ENCODE data around the gene SLC6A6.
"Not testable (repeated sequence)": the region's sequence is repeated elsewhere in the genome, so short reads cannot be mapped to it uniquely, and the experiment has no call there.

The SLC6A6 gene

DNA sequence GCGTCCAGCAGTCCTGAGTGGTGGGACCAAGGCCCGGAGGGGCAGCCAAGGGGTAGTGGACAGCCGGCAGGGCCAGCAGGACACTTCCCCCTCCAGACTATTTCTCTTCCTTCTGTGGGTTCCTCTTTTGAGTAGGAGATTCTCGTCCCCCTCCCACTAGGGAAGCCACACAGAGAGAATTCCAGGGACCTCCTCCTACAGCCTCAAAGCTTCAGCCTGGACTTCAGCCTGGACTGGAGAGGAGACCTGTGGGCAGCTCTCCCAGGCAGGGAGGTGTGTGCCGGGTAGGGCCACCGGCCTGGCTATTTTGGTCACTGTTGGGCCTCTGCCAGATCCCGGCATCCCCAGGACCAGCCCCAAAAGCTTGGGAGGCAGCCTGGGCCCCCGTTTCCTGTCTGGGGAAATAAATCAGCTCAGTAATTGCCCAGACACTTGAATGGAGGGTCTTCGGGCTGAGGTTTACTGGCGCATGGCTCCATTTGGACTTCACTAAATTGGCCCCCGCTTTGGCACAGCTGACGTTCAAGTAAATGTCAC is 1.3 kb downstream of the SLC6A6 start:
- peak; percentile 50 for DNase-seq

- no peak for DNase-seq
Observed at GRCh38 chr3:14404186-14404585, 1.8 kb downstream of the SLC6A6 start.

DNA sequence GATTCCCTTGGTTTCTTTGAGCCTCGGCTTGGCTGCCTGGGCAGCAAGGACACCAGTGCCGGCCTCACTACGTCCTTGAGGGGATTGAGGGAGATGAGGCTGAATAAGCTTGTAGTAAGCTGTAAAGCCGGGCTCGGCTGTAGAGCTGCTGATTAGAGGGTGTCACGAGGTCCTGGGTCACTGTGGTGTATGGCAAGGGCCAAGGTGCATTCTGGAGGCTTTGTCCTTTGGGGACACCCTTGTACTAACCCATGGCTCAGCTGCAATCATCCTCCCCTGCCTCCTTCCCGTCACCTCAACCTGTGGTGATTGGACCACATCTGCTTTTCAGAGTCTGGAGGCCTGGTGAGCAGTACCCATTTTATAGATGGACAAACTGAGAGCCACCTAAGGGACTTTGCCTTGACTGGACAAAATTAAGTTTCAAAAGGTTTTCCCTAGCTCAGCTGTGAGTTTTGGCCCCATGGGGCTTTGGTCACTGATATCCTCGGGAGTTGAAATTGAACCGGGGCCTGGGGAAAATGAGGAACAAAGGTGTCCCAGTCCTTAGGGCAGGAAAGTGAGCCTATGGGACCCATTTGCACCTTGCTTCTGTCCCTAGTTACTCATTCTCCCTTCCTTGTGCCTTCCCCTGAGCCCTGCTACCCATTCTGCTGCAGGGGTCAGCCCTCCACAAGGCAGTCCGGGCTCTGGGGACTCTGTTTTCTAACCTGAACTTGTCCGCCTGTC is 2.4 kb downstream of the SLC6A6 start:
- no peak for DNase-seq

DNA sequence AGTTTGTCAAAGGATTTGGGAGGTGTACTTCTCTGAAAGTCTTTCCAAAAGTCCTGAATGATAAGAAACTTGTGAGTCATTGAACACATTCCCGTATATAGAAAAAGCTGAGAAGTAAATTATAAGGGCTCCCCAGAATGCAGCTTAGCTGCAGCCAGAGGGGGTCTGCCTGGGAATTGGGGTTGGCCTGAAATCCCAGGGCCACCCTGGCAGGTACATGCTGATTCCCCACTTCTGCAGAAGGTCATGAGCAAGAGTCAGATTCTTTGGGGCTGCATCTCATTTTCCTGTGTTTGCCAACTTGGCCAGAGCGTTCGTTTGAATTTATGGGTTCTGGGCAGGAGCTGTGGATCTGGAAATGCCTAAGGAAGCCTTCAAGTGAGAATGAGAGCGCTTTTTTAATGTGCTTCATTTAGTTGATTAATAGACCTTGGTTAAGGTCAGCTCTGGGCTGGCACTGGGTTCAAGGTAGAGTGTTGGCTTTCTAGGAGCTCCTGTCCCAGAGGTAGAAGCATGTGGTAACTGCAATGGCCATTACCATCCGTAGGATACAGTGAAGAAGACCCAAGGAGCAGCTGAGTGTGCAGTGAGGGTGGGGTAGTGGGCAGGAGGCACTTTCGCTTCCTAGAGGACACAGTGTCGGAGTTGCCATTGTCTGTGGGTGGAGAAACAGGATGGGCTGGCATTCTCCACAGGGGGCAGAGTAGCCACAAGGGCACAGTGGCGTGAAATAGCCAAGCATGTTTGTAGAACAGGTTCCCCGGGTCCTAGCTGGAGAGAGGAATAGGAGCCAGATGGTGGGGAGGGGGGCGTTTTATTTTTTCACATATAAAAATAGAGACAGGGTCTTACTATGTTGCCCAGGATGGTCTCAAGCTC is 3.2 kb downstream of the SLC6A6 start:
- DNase-seq: no peak

GRCh38 chr3:14406336-14406735 is 3.9 kb downstream of the SLC6A6 start:
- no peak for DNase-seq

- no peak for DNase-seq
Observed at GRCh38 chr3:14406766-14407165, 4.4 kb downstream of the SLC6A6 start.

- DNase-seq: no peak
Observed at GRCh38 chr3:14407203-14407602, 4.8 kb downstream of the SLC6A6 start.

DNA sequence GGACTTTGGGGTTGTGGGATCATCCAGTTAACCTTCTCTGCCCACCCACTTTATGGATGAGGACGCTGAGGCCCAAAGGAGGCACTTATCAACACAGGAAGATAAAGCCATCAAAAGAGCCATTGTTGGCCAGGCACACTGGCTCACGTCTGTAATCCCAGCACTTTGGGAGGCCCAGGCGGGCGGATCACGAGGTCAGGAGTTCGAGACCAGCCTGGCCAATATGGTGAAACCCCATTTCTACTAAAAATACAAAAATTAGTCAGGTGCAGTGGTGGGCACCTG is 7.3 kb downstream of the SLC6A6 start:
- not testable (repeated sequence) for DNase-seq

DNA sequence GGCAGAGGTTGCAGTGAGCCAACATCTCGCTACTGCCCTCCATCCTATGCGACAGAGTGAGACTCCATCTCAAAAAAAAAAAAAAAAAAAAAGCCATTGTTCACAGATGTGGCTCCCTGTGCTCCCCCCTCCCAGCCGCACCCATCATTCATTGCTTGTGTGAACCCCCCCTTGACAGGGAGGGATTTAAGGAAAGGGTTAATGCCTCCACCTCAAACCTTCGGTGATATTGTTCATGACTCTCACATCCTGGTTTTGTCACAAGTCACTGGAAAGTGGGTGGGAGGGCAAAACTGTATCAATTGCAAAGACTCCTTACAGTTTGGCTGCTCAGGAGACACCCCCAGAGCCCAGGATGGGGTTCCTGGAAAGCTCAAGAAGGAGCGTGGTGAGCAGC is 7.7 kb downstream of the SLC6A6 start:
- DNase-seq: no peak

DNA sequence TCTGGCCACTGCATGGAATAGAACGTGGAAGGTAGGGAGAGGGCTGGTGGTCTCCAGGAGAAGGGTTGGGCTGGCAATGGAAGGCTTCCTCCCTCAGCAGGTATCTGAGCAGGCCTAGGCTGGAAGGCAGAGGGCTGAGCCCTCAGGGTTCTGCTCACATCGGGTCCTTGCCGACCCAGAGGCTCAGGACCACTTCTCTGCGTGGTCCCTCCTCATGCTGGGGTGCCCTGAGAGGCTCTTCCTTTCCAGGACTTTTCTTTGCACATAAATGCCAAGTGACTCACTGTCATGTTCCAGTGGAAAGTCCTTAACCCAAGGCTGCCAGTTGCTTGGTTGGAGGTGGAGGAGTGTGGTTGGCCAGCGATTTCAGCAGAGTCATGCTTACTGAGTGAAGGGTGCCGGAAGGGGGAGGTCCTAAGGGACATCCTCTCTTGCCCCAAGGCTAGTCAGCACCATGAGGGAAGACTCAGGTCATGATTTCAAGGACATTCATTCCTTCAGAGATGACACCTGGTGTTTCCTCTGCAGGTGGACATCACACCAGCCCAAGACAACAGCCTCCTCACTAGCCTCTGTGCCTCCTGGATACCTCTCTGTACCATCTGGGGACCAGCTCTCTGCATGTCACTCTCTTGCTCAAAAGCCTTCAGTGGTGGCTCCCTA is 8.2 kb downstream of the SLC6A6 start:
- peak; percentile 96 for DNase-seq

DNA sequence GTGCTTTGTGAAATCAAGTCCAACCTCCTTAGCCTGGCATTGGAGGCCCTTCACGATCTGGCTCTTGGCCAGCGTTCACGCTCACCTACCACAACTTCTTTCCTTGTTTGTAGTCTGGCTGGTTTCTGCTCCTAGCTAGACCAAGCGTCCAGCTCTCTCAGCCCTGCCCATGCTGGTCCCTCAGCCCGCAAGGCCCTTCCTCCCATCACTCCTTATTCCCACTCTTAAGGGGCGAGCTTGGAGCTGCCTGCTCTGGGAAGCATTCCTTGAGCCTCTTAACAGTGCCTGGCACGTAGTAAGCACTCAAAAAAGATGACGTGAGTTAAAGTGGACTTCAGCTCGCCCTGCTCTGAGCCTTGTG is 8.7 kb downstream of the SLC6A6 start:
- no peak for DNase-seq

- DNase-seq: no peak
Observed at GRCh38 chr3:14411988-14412387, 9.6 kb downstream of the SLC6A6 start.

DNA sequence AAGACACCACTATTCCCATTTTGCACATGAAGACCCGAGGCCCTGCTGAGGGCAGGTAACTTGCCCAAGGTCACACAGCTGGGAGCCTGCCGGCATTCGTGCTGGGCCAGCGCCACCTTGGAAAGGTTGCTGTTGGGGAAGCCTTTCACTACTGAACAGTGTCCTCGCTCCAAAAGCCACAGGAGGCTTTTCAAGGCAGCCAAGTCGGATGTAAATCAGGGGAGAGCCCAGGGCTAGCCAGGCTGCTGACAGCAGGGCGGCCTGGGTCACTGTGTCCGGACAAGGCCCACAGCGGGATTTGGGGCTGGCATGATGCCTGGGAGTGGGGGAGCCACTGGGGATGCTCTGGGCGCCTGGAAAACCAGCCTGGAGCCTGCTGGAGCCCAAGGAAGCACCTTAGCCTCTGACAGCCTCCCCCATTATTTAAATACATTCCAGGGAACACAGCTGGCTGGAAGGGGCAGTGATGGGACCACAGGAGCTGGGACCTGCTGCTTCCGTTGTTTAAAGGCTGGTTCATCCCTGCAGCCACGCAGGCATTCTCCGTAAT is 10.5 kb downstream of the SLC6A6 start:
- peak; percentile 60 for DNase-seq

GRCh38 chr3:14413381-14414071 is 11.1 kb downstream of the SLC6A6 start:
- peak; percentile 76 for DNase-seq

GRCh38 chr3:14414846-14415464 is 12.5 kb downstream of the SLC6A6 start:
- DNase-seq: peak; percentile 53

- peak; percentile 94 for DNase-seq
Observed at GRCh38 chr3:14415501-14415900, 13.1 kb downstream of the SLC6A6 start.

- no peak for DNase-seq
Observed at GRCh38 chr3:14416453-14416852, 14.0 kb downstream of the SLC6A6 start.

DNA sequence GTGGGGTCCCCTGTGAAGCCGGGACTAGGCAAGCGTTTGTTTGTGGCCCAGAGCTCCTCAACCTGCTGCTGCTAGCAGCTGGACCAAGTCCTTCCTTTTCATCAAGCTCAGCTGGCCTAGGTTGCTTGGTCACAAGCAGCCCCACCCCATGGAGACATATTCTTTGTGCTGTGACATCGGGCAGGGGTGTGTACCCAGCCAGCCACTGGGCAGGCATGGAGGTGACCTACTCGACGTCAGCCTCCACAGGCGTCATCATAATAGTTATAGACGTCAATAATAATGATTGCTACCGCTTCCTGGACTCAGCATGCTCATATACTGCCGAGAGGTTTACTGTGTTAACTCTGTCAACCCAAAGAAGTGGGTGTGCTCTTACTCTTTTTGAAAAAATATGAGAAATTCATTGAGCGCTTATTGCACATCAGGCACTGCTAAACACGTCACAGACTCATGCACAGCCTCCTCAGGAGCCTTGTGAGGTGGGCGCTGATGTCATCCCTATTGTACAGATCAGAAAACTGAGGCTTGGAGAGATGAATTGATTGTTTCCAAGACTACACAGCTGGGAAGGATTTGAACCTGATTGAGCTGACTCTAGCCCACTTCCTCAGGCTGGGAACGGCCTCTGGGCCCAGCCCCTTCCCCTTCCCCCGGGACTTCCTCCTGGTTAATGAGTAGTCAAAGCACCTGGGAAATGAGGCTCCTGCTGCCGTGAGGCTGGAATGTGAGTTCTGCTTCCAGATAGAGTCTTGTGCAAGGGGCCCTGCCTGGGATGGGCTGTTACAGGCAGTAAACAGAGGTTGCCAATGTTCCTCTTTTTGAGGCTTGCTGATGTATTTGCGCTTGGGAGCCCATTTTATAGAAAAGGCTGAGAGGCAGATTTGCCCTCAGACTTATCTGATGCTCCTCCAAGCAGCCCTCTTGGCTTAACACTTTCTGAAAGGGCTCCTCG is 16.2 kb downstream of the SLC6A6 start:
- no peak for DNase-seq

- no peak for DNase-seq
Observed at GRCh38 chr3:14422016-14422963, 19.9 kb downstream of the SLC6A6 start.

DNA sequence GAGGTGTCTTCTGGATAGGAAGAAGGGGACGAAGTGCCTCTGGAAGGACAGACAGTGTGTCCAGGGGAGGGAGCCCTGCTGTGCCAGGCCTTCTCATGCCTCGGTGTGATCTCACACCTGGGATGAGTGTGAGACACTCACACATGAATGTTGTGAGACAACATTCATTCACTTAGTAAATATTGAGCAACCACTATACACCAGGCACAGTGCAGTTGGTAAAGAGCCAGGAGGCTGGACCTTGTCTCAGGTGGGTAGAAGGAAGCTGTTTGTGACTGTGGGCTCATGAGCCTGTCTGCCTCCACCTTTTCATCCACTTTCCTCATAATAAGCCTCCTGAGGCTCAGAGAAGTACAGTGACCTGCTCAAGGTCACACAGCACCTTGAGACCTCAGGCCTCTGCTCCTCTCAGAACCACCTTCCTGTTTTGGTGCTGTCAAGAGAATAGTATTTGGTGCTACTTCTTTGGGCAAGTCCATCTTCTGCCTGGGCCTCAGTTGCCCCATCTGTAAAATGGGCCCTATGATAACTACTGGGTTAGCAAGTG is 20.9 kb downstream of the SLC6A6 start:
- DNase-seq: no peak

All from EL (cell line).